HepG2 (cell line): ENCODE measurements around the gene CDC14A. TPM values are rescaled to one million over a fixed set of nuclear protein-coding genes. Genes with fewer than 3 reads are reported as not detected.

Experiments
- ATAC-seq: fragments of 200-7000 bp; cut with Tn5 transposase; 3 replicates; pipeline ENCODE4 v1.9.1; 2020; ENCODE audit warnings: mild to moderate bottlenecking, moderate library complexity
- BruUV-seq: library from RNA; stranded (reverse); fragments of 400-500 nt; replicated peaks from 2 replicates; lab custom pipeline; 2021; lab: Mats Ljungman, UMichigan
- CTCF ChIA-PET: fragments of 300-600 bp; formaldehyde crosslinking; extraction: SDS; loops from one replicate; lab custom pipeline; 2021; ENCODE audit warnings: low total read pairs, inconsistent platforms, low intra/inter-chr PET ratio; lab: Yijun Ruan, JAX
- POLR2A ChIA-PET: fragments of 350-600 bp; sonication (Branson Sonifier 250); formaldehyde crosslinking; loops from one replicate; lab custom pipeline; 2020; ENCODE audit warnings: antibody characterized with exemption, inconsistent platforms; lab: Yijun Ruan, JAX
- DNase-seq: peaks from one replicate; pipeline ENCODE4 v3.0.0-alpha.2; 2015; ENCODE audit warnings: low spot score
- FAIRE-seq: peaks from 3 replicates; lab custom pipeline; 2011; peaks lifted over from hg19 to GRCh38; lab: Jason Lieb, UNC
- H2AFZ ChIP-seq: one replicate; pipeline ENCODE4 v1.6.1; 2011; ENCODE audit warnings: low read length, inconsistent platforms
- H3K27ac ChIP-seq: fragments of 300-600 bp; 3 replicates; pipeline ENCODE4 v1.8.0; 2011; ENCODE audit warnings: mixed run types, mild to moderate bottlenecking, mixed read lengths, low read length, inconsistent platforms; ENCODE audit not compliant: insufficient read depth; ENCODE audit errors: extremely low read length
- H3K27me3 ChIP-seq, 2 experiments: fragments of 200-600 bp in 1 of 2; 2 replicates in 1 of 2; 3 replicates in 1 of 2; pipeline versions ENCODE4 v1.6.0 to v1.8.0; 2011; ENCODE audit warnings: low read length in 2 of 2, mild to moderate bottlenecking in 2 of 2, moderate library complexity in 2 of 2, inconsistent platforms in 1 of 2; ENCODE audit not compliant: insufficient read depth in 2 of 2, control insufficient read depth in 1 of 2
- H3K36me3 ChIP-seq, 2 experiments: fragments of 200-600 bp in 1 of 2; replicated peaks in 1 of 2; 2 replicates in 1 of 2; 3 replicates in 1 of 2; pipeline versions ENCODE4 v1.5.1 to v1.8.0; 2011; ENCODE audit warnings: low read length in 2 of 2, inconsistent platforms in 1 of 2; ENCODE audit not compliant: insufficient read depth in 2 of 2, control insufficient read depth in 1 of 2
- H3K4me1 ChIP-seq: 2 replicates; pipeline ENCODE4 v1.5.1; 2012; ENCODE audit warnings: low read length, inconsistent platforms; ENCODE audit not compliant: insufficient read depth
- H3K4me2 ChIP-seq: 2 replicates; pipeline ENCODE4 v1.6.0; 2011; ENCODE audit warnings: low read depth, low read length, inconsistent platforms
- H3K4me3 ChIP-seq, 3 experiments: fragments of 200-600 bp in 1 of 3; sonication (generic), shearing (Covaris generic) in 1 of 3; replicated peaks in 1 of 3; 2 replicates each; pipeline ENCODE4 v1.5.1; 2011 to 2016; ENCODE audit warnings: low read length in 3 of 3, inconsistent platforms in 2 of 3, low read depth in 2 of 3, mild to moderate bottlenecking in 2 of 3, control low read depth in 1 of 3, mixed read lengths in 1 of 3; ENCODE audit not compliant: insufficient read depth in 1 of 3
- H3K79me2 ChIP-seq: one replicate; pipeline ENCODE4 v1.6.1; 2011; ENCODE audit warnings: low read length, inconsistent platforms; ENCODE audit not compliant: insufficient read depth
- H3K9ac ChIP-seq: 2 replicates; pipeline ENCODE4 v1.6.0; 2011; ENCODE audit warnings: mild to moderate bottlenecking, low read depth, low read length, inconsistent platforms; ENCODE audit not compliant: insufficient read depth
- H3K9me3 ChIP-seq: 2 replicates; pipeline ENCODE4 v1.5.1; 2012; ENCODE audit warnings: mild to moderate bottlenecking, low read length
- H4K20me1 ChIP-seq: 2 replicates; pipeline ENCODE4 v1.6.0; 2011; ENCODE audit warnings: inconsistent platforms, mild to moderate bottlenecking, low read length, moderate library complexity; ENCODE audit not compliant: insufficient read depth
- HDAC1 ChIP-seq: sonication (generic); formaldehyde crosslinking; IDR thresholded peaks from 2 replicates; pipeline ENCODE4 v1.5.1; 2020; ENCODE audit warnings: mild to moderate bottlenecking, missing genetic modification reagents
- NCOA1 ChIP-seq: sonication (generic); formaldehyde crosslinking; IDR thresholded peaks from 2 replicates; pipeline ENCODE4 v1.9.0; 2021; ENCODE audit warnings: missing genetic modification reagents
- STAT5B ChIP-seq: sonication (generic); formaldehyde crosslinking; IDR thresholded peaks from 2 replicates; pipeline ENCODE4 v1.4.0; 2020; ENCODE audit warnings: missing genetic modification reagents
- ZNF235 ChIP-seq: sonication (generic); formaldehyde crosslinking; IDR thresholded peaks from 2 replicates; pipeline ENCODE4 v1.8.1; 2023; ENCODE audit warnings: mild to moderate bottlenecking, missing genetic modification reagents, borderline replicate concordance
- WGBS: methylation state at CpG from one replicate; pipeline ENCODE4 v1.1.6; 2017; ENCODE audit warnings: low lambda C conversion rate; 5-methylcytosine and 5-hydroxymethylcytosine counted together
- in situ Hi-C: cut with HindIII; loops from 2 replicates; pipeline ENCODE4 v1.10.0; 2017; ENCODE audit warnings: low pct_unique_long_range_greater_than_20kb; ENCODE audit not compliant: extremely low pct_ligation_motif_present
- intact Hi-C: fragments of 100-400 bp; cut with micrococcal nuclease; formaldehyde crosslinking; loops from one replicate; pipeline ENCODE4 v1.10.0; 2022; ENCODE audit not compliant: unreplicated experiment
- polyA plus RNA-seq, 8 experiments: library from polyadenylated mRNA; depleted of rRNA in 3 of 8; stranded (reverse) in 7 of 8; unstranded in 1 of 8; fragments of >200 nt; fragmentation: Illumina TruSeq in 4 of 8; extraction: Trizol in 4 of 8; gene quantifications; 2 replicates each; pipeline versions ENCODE4 v1.2.1 to v1.2.3, GENCODE V29; 2011 to 2016; ENCODE audit warnings: low read depth in 4 of 8, missing spikeins in 1 of 8, mixed read lengths in 1 of 8; ENCODE audit not compliant: insufficient read depth in 1 of 8
- total RNA-seq, 5 experiments: library from RNA; depleted of rRNA; stranded (reverse); fragments of >200 nt; fragmentation: Illumina TruSeq; extraction: Trizol; gene quantifications; 2 replicates each; pipeline ENCODE4 v1.2.3, GENCODE V29; 2016; ENCODE audit warnings: low read depth in 1 of 5
- TF ChIP-seq, protein P1 (sequence below): sonication (generic); formaldehyde crosslinking; IDR thresholded peaks from 2 replicates; pipeline ENCODE4 v1.8.0; 2022; ENCODE audit warnings: missing genetic modification reagents, mild to moderate bottlenecking, moderate library complexity, borderline replicate concordance
- TF ChIP-seq, protein P2 (sequence below): sonication (generic); formaldehyde crosslinking; IDR thresholded peaks from 2 replicates; pipeline ENCODE4 v1.5.0; 2020; ENCODE audit warnings: mild to moderate bottlenecking, missing genetic modification reagents, borderline replicate concordance
- TF ChIP-seq, protein P3 (sequence below), 2 experiments: IDR thresholded peaks; 2 replicates each; pipeline ENCODE4 v1.6.1; 2011 to 2012; ENCODE audit warnings: low read length in 2 of 2, borderline replicate concordance in 1 of 2, low read depth in 1 of 2, mild to moderate bottlenecking in 1 of 2, moderate library complexity in 1 of 2

Gene CDC14A
- total and polyA plus RNA-seq, 2 of the 13 experiments (the other 11 are each of a cell fraction or from before 2014, with no cell fraction given): 2.8 to 4.9 TPM

- Histone ChIP-seq H2AFZ (no peak overlapping the region), H3K4me2 (no peak overlapping the region), H3K27ac (no peak overlapping the region), H3K27me3 (no peaks in the 10 kb centered on the region), H3K4me3 (no peak overlapping the region), H3K9me3 (no peaks in the 10 kb centered on the region), H3K9ac (no peak overlapping the region), H3K36me3 (no peaks in the 10 kb centered on the region), H3K79me2 (no peaks in the 10 kb centered on the region), H4K20me1 (no peaks in the 10 kb centered on the region), H3K4me1 (peaks cover 24% of the 10 kb centered on the region)
- no peak for ATAC-seq
- TF ChIP-seq NCOA1 (CRISPR knock-in tag) (no peak), STAT5B (CRISPR knock-in tag) (no peak), HDAC1 (no peak), ZNF235 (no peak)
- TF ChIP-seq, protein P1, sequence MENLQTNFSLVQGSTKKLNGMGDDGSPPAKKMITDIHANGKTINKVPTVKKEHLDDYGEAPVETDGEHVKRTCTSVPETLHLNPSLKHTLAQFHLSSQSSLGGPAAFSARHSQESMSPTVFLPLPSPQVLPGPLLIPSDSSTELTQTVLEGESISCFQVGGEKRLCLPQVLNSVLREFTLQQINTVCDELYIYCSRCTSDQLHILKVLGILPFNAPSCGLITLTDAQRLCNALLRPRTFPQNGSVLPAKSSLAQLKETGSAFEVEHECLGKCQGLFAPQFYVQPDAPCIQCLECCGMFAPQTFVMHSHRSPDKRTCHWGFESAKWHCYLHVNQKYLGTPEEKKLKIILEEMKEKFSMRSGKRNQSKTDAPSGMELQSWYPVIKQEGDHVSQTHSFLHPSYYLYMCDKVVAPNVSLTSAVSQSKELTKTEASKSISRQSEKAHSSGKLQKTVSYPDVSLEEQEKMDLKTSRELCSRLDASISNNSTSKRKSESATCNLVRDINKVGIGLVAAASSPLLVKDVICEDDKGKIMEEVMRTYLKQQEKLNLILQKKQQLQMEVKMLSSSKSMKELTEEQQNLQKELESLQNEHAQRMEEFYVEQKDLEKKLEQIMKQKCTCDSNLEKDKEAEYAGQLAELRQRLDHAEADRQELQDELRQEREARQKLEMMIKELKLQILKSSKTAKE (CRISPR knock-in tag): no peak
- TF ChIP-seq, protein P2, sequence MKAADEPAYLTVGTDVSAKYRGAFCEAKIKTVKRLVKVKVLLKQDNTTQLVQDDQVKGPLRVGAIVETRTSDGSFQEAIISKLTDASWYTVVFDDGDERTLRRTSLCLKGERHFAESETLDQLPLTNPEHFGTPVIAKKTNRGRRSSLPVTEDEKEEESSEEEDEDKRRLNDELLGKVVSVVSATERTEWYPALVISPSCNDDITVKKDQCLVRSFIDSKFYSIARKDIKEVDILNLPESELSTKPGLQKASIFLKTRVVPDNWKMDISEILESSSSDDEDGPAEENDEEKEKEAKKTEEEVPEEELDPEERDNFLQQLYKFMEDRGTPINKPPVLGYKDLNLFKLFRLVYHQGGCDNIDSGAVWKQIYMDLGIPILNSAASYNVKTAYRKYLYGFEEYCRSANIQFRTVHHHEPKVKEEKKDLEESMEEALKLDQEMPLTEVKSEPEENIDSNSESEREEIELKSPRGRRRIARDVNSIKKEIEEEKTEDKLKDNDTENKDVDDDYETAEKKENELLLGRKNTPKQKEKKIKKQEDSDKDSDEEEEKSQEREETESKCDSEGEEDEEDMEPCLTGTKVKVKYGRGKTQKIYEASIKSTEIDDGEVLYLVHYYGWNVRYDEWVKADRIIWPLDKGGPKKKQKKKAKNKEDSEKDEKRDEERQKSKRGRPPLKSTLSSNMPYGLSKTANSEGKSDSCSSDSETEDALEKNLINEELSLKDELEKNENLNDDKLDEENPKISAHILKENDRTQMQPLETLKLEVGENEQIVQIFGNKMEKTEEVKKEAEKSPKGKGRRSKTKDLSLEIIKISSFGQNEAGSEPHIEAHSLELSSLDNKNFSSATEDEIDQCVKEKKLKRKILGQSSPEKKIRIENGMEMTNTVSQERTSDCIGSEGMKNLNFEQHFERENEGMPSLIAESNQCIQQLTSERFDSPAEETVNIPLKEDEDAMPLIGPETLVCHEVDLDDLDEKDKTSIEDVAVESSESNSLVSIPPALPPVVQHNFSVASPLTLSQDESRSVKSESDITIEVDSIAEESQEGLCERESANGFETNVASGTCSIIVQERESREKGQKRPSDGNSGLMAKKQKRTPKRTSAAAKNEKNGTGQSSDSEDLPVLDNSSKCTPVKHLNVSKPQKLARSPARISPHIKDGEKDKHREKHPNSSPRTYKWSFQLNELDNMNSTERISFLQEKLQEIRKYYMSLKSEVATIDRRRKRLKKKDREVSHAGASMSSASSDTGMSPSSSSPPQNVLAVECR: no peak
- TF ChIP-seq, protein P3, sequence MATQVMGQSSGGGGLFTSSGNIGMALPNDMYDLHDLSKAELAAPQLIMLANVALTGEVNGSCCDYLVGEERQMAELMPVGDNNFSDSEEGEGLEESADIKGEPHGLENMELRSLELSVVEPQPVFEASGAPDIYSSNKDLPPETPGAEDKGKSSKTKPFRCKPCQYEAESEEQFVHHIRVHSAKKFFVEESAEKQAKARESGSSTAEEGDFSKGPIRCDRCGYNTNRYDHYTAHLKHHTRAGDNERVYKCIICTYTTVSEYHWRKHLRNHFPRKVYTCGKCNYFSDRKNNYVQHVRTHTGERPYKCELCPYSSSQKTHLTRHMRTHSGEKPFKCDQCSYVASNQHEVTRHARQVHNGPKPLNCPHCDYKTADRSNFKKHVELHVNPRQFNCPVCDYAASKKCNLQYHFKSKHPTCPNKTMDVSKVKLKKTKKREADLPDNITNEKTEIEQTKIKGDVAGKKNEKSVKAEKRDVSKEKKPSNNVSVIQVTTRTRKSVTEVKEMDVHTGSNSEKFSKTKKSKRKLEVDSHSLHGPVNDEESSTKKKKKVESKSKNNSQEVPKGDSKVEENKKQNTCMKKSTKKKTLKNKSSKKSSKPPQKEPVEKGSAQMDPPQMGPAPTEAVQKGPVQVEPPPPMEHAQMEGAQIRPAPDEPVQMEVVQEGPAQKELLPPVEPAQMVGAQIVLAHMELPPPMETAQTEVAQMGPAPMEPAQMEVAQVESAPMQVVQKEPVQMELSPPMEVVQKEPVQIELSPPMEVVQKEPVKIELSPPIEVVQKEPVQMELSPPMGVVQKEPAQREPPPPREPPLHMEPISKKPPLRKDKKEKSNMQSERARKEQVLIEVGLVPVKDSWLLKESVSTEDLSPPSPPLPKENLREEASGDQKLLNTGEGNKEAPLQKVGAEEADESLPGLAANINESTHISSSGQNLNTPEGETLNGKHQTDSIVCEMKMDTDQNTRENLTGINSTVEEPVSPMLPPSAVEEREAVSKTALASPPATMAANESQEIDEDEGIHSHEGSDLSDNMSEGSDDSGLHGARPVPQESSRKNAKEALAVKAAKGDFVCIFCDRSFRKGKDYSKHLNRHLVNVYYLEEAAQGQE (IDR thresholded peaks at IDR 0.05; ENCODE audit: borderline replicate concordance in 1 of 2, low read depth in 1 of 2, low read length in 2 of 2): no peak
- ChIA-PET CTCF (no interaction called here), POLR2A (no interaction called here)
- no TSS peak for BruUV-seq
- 0% methylated on average over 2 of the region's 2 CpGs for WGBS
- in situ Hi-C loops: no loop called here
- intact Hi-C loops: no loop called here
- FAIRE-seq: no peak
- DNase-seq: no peak
Measured at GRCh38 chr1:100308777-100309176, 43.5 kb upstream of the CDC14A start.
